CD14-positive monocyte (primary cell): ENCODE data around the gene SMIM32. TPM values are rescaled to one million over a fixed set of nuclear protein-coding genes. Genes with fewer than 3 reads are reported as not detected.

Source experiments
- DNase-seq, 3 donors: peaks; one replicate each; pipeline ENCODE4 v3.0.0-alpha.2; 2011 to 2022
- H2AFZ ChIP-seq: 2 replicates; pipeline ENCODE4 v1.6.0; 2012; ENCODE audit warnings: mild to moderate bottlenecking, low read depth, low read length, inconsistent platforms; ENCODE audit not compliant: insufficient read depth, poor library complexity, severe bottlenecking
- H3K27ac ChIP-seq, 2 donors: 1 replicate in 1 of 2; 2 replicates in 1 of 2; pipeline ENCODE4 v1.5.1; 2012 to 2013; ENCODE audit warnings: low read length in 2 of 2, control low read depth in 1 of 2, inconsistent platforms in 1 of 2, low read depth in 1 of 2, mild to moderate bottlenecking in 1 of 2
- H3K27me3 ChIP-seq, 2 donors: one replicate each; pipeline versions ENCODE4 v1.6.0 to v1.6.1; 2011 to 2013; ENCODE audit warnings: low read length in 2 of 2; ENCODE audit not compliant: control insufficient read depth in 2 of 2, insufficient read depth in 2 of 2
- H3K36me3 ChIP-seq, 2 donors: replicated peaks in 1 of 2; 1 replicate in 1 of 2; 2 replicates in 1 of 2; pipeline versions ENCODE4 v1.5.1 to v1.6.1; 2012 to 2013; ENCODE audit warnings: low read length in 2 of 2, control low read depth in 1 of 2, inconsistent platforms in 1 of 2, mild to moderate bottlenecking in 1 of 2; ENCODE audit not compliant: insufficient read depth in 2 of 2, control insufficient read depth in 1 of 2
- H3K4me1 ChIP-seq, 2 donors: 1 replicate in 1 of 2; 2 replicates in 1 of 2; pipeline versions ENCODE4 v1.5.1 to v1.6.1; 2012 to 2013; ENCODE audit warnings: low read length in 2 of 2, control low read depth in 1 of 2, inconsistent platforms in 1 of 2, mild to moderate bottlenecking in 1 of 2, moderate library complexity in 1 of 2; ENCODE audit not compliant: insufficient read depth in 2 of 2, control insufficient read depth in 1 of 2
- H3K4me2 ChIP-seq: replicated peaks from 2 replicates; pipeline ENCODE3; 2012; ENCODE audit warnings: low read length, moderate library complexity, mild to moderate bottlenecking; ENCODE audit not compliant: poor library complexity, severe bottlenecking; ENCODE audit errors: extremely low read depth
- H3K4me3 ChIP-seq, 3 experiments: fragments of 200-600 bp in 1 of 3; sonication (generic) in 1 of 3; replicated peaks in 1 of 3; 1 replicate in 2 of 3; 2 replicates in 1 of 3; pipeline ENCODE4 v1.5.1; 2011 to 2013; ENCODE audit warnings: low read length in 3 of 3, mild to moderate bottlenecking in 3 of 3, control low read depth in 2 of 3, low read depth in 2 of 3, inconsistent platforms in 1 of 3, moderate library complexity in 1 of 3
- H3K79me2 ChIP-seq: 2 replicates; pipeline ENCODE4 v1.6.0; 2012; ENCODE audit warnings: mild to moderate bottlenecking, control low read depth, inconsistent platforms, low read length, moderate library complexity; ENCODE audit not compliant: insufficient read depth
- H3K9ac ChIP-seq: 2 replicates; pipeline ENCODE4 v1.6.0; 2017; ENCODE audit warnings: low read length, mild to moderate bottlenecking; ENCODE audit not compliant: insufficient read depth, poor library complexity, severe bottlenecking
- H3K9me3 ChIP-seq, 2 donors: replicated peaks in 1 of 2; 1 replicate in 1 of 2; 2 replicates in 1 of 2; pipeline versions ENCODE4 v1.5.1 to v1.6.1; 2012 to 2013; ENCODE audit warnings: low read length in 2 of 2, control low read depth in 1 of 2; ENCODE audit not compliant: control insufficient read depth in 1 of 2, insufficient read depth in 1 of 2
- H4K20me1 ChIP-seq: 2 replicates; pipeline ENCODE4 v1.6.0; 2012; ENCODE audit warnings: mild to moderate bottlenecking, low read length, control low read depth, moderate library complexity; ENCODE audit not compliant: insufficient read depth
- H3K27ac Mint-ChIP-seq, 7 donors: one replicate each; pipeline ENCODE4 v1.8.0; 2020; ENCODE audit warnings: mild to moderate bottlenecking in 7 of 7, mixed read lengths in 7 of 7, moderate library complexity in 6 of 7, inconsistent platforms in 2 of 7
- H3K27me3 Mint-ChIP-seq, 3 donors: one replicate each; pipeline ENCODE4 v1.8.0; 2021 to 2022; ENCODE audit warnings: low read depth in 3 of 3, mild to moderate bottlenecking in 3 of 3, mixed read lengths in 3 of 3, moderate library complexity in 3 of 3, inconsistent platforms in 1 of 3
- H3K36me3 Mint-ChIP-seq, 2 donors: one replicate each; pipeline ENCODE4 v1.8.0; 2020; ENCODE audit warnings: mixed read lengths in 2 of 2, inconsistent platforms in 1 of 2, mild to moderate bottlenecking in 1 of 2
- H3K4me1 Mint-ChIP-seq: one replicate; pipeline ENCODE4 v1.8.0; 2020; ENCODE audit warnings: mild to moderate bottlenecking, mixed read lengths
- H3K4me3 Mint-ChIP-seq, 2 donors: one replicate each; pipeline ENCODE4 v1.8.0; 2020; ENCODE audit warnings: mild to moderate bottlenecking in 2 of 2, mixed read lengths in 2 of 2, moderate library complexity in 1 of 2
- H3K9me3 Mint-ChIP-seq, 7 donors: one replicate each; pipeline ENCODE4 v1.8.0; 2020 to 2022; ENCODE audit warnings: mixed read lengths in 7 of 7, mild to moderate bottlenecking in 6 of 7, moderate library complexity in 6 of 7, inconsistent platforms in 2 of 7
- WGBS: methylation state at CpG from one replicate; pipeline ENCODE4 v1.1.5; 2013; ENCODE audit warnings: missing lambda C conversion rate; ENCODE audit not compliant: insufficient coverage; 5-methylcytosine and 5-hydroxymethylcytosine counted together
- intact Hi-C, 2 donors: fragments of 100-400 bp; cut with micrococcal nuclease; formaldehyde crosslinking; loops; one replicate each; pipeline versions ENCODE4 v1.15.0 to v1.15.1; 2023
- polyA plus RNA-seq, 3 donors: library from polyadenylated mRNA; depleted of rRNA in 1 of 3; unstranded in 2 of 3; stranded (reverse) in 1 of 3; fragments of 300-500 nt in 2 of 3; fragments of >200 nt in 1 of 3; fragmentation: Illumina TruSeq in 2 of 3; gene quantifications; 1 replicate in 2 of 3; 2 replicates in 1 of 3; pipeline ENCODE4 v1.2.3, GENCODE V29; 2012 to 2021
- TF ChIP-seq, protein P1 (sequence below): fragments of 200-600 bp; IDR thresholded peaks from one replicate; pipeline ENCODE4 v1.8.0; 2022; ENCODE audit warnings: antibody characterized with exemption, mild to moderate bottlenecking

The SMIM32 gene
- polyA plus RNA-seq, 3 donors = not detected

DNA sequence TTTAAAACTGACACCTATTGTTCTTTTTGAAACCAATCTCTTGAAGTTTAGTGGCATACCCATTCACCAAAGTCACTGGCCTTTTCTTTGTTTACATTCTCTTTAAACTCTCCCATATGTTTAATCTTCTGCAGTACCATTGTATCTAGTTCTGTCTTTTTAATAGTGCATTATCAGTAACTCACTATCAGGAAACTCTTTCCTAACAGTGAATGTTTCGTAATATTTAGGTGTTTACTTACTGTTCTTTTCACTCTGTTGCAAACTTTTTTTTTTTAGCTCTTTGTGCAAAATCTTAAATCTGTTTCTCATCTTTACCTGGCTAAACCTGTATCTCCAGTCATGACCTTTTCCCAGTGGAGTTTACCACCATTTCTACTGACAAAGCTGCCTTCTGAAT is 43.1 kb downstream of the SMIM32 start:
- H3K79me2 ChIP-seq = peaks cover 57% of the 10 kb centered on the region
- peaks cover 14 to 42% of the 10 kb centered on the region in 2 donors for H3K36me3 ChIP-seq
- no peaks in the 10 kb centered on the region for H3K9me3 ChIP-seq
- H3K36me3 Mint-ChIP-seq = peaks cover 33 to 36% of the 10 kb centered on the region in 2 donors
- WGBS = no CpG with 5 or more reads among the region's 1 CpG
- H3K4me2 ChIP-seq = no peak overlapping the region
- H3K9ac ChIP-seq = no peak overlapping the region
- TF ChIP-seq, protein P1, sequence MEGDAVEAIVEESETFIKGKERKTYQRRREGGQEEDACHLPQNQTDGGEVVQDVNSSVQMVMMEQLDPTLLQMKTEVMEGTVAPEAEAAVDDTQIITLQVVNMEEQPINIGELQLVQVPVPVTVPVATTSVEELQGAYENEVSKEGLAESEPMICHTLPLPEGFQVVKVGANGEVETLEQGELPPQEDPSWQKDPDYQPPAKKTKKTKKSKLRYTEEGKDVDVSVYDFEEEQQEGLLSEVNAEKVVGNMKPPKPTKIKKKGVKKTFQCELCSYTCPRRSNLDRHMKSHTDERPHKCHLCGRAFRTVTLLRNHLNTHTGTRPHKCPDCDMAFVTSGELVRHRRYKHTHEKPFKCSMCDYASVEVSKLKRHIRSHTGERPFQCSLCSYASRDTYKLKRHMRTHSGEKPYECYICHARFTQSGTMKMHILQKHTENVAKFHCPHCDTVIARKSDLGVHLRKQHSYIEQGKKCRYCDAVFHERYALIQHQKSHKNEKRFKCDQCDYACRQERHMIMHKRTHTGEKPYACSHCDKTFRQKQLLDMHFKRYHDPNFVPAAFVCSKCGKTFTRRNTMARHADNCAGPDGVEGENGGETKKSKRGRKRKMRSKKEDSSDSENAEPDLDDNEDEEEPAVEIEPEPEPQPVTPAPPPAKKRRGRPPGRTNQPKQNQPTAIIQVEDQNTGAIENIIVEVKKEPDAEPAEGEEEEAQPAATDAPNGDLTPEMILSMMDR = no peak
- no peaks in the 10 kb centered on the region for H3K27me3 Mint-ChIP-seq
- H3K9me3 Mint-ChIP-seq = no peaks in the 10 kb centered on the region
- no peak overlapping the region for H2AFZ ChIP-seq
- no peaks in the 10 kb centered on the region for H3K27me3 ChIP-seq
- H3K27ac Mint-ChIP-seq = no peak overlapping the region
- H3K4me3 ChIP-seq = no peak overlapping the region
- H3K4me1 ChIP-seq = peaks cover 3 to 8% of the 10 kb centered on the region in 2 donors
- H3K4me1 Mint-ChIP-seq = peaks cover 14% of the 10 kb centered on the region
- peaks cover 69% of the 10 kb centered on the region for H4K20me1 ChIP-seq
- no peak for DNase-seq
- H3K27ac ChIP-seq = no peak overlapping the region
- no peak overlapping the region for H3K4me3 Mint-ChIP-seq
- intact Hi-C loops = no loop called here

DNA sequence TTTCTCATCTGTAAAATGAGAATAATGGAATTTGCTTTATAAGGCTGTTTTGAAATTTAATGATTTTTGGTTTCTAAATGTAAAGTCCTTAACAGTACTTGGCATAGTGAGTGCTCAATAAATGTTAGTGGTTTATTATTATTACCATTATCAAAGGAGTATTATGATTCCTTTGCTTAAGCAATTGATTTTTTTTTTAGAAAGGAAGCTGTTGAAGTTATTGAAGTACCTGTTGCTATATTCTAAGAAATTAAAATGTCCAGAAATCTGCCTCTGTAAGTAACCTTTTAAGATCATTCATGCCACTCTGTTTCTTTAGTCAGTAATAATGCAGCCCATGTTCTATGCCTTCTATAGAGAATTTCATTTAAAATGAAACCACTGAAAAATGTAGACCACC is 45.3 kb downstream of the SMIM32 start:
- Mint-ChIP-seq H3K27me3 (no peaks in the 10 kb centered on the region), H3K27ac (no peak overlapping the region), H3K4me1 (peaks cover 14% of the 10 kb centered on the region), H3K9me3 (no peaks in the 10 kb centered on the region), H3K36me3 (peaks cover 14 to 18% of the 10 kb centered on the region in 2 donors), H3K4me3 (no peak overlapping the region)
- Histone ChIP-seq H3K9ac (no peak overlapping the region), H3K9me3 (no peaks in the 10 kb centered on the region), H3K4me2 (no peak overlapping the region), H2AFZ (no peak overlapping the region), H4K20me1 (peaks cover 87% of the 10 kb centered on the region), H3K4me1 (peaks cover 3 to 8% of the 10 kb centered on the region in 2 donors), H3K27ac (no peak overlapping the region), H3K4me3 (no peak overlapping the region), H3K27me3 (no peaks in the 10 kb centered on the region), H3K79me2 (peaks cover 77% of the 10 kb centered on the region), H3K36me3 (peaks cover 0 to 21% of the 10 kb centered on the region in 2 donors)
- TF ChIP-seq, protein P1 = no peak
- intact Hi-C loops = no loop called here
- no peak for DNase-seq
